ENCODE data around the gene DSCAML1. TPM values are rescaled to one million over a fixed set of nuclear protein-coding genes. Genes with fewer than 3 reads are reported as not detected.

Gene DSCAML1
- total and polyA plus RNA-seq, 10 of the 15 experiments (the other 5 are each of a cell fraction or from before 2014, with no cell fraction given) = 0.03 to 0.18 (median 0.06) TPM; not detected in 1

DNA sequence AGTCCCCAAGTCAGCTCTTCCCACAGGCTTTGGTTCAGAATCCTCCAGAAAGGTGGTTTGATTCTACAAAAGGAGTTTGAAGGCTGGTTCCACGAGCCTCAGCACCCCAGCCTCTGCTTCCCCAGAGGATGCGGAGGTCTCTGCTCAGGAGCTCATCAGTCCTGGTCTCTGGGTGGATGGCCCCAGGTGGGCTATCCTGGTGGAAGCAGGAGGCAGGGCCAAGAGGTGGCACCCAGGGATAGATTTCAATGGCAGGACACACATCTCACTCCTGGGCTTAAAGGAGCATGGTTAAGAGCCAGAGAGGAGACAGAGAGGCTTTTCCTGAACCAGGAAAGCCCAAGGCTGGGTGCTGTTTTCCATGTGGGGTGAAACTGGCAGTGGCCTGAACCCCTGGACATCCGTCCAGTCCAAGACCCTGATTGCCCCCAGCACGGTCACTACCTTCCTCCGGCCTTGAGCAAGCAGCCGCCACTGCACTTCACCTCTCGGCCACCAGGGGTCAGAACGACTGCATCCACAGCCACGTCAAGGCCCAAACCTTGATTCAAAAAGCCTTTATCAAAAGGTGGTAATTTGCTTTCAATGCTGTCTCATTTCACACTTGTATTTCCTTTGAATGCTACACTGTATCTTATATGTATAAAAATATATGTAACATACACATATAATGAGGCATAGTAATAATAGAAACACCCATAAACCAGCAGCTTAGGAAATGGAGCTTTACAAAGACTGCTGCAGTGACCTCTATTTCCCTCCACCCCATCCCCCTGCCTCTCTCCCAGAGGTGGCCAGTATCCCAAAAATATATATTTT, 46.9 kb upstream of the DSCAML1 start:
- Histone ChIP-seq H3K4me2 (ENCODE audit: control insufficient read depth, insufficient read depth) (no peak overlapping the region), H3K4me1 (ENCODE audit: control insufficient read depth, insufficient read depth, low read length) (no peaks in the 10 kb centered on the region; the same call in 1 of the 2 replicates), H3K9ac (ENCODE audit: control insufficient read depth, insufficient read depth, low read length) (no peak overlapping the region), H3K36me3 (ENCODE audit: control insufficient read depth in 2 of 2, insufficient read depth in 2 of 2, low read length in 1 of 2) (no peaks in the 10 kb centered on the region), H2AFZ (ENCODE audit: control insufficient read depth, low read depth, low read length) (no peak overlapping the region), H4K20me1 (ENCODE audit: control insufficient read depth, insufficient read depth) (no peaks in the 10 kb centered on the region), H3K9me3 (replicated peaks; ENCODE audit: control insufficient read depth, insufficient read depth, low read length) (no peaks in the 10 kb centered on the region), H3K27me3 (replicated peaks in 1 of 2; ENCODE audit: control insufficient read depth in 2 of 2, insufficient read depth in 2 of 2, low read length in 1 of 2) (no peaks in the 10 kb centered on the region), H3K4me3 (no peak overlapping the region), H3K27ac (ENCODE audit: control insufficient read depth, insufficient read depth) (no peak overlapping the region), H3K79me2 (ENCODE audit: control insufficient read depth, insufficient read depth, low read length) (no peaks in the 10 kb centered on the region)
- WGBS (ENCODE audit: insufficient coverage, insufficient replicate concordance, low lambda C conversion rate, missing lambda C conversion rate) = 21% methylated on average over 9 of the region's 9 CpGs
- BruUV-seq (replicated peaks) = no TSS peak
- ChIA-PET SMC1A (ENCODE audit: uncharacterized antibody, unreplicated experiment) (interaction anchor here (0.8 to 7.9 kb wide), 17 partner anchors 9 to 209 kb away, joined by 3 to 163 read pairs (median 6); partner anchors contain the start of gene FXYD2), POLR2A (interaction anchor here (1.6 kb wide), 1 partner anchor 29 kb away, joined by 7 read pairs; no protein-coding TSS in a partner anchor), CTCF (interaction anchor here (0.7 to 5.9 kb wide), 30 partner anchors 10 to 417 kb away, joined by 3 to 238 read pairs (median 8); partner anchors contain the start of gene FXYD2), RAD21 (ENCODE audit: unreplicated experiment) (interaction anchor here (0.8 to 7.2 kb wide), 13 partner anchors 12 to 210 kb away, joined by 3 to 135 read pairs (median 9); partner anchors contain the start of genes FXYD2 and IL10RA)
- FAIRE-seq (peak; percentile 84), DNase-seq (ENCODE audit: low read depth, low spot score) (no peak), ATAC-seq (peak; percentile 89)
- in situ Hi-C loops (cut with MboI) = loop anchor here (5.0 kb wide), 2 partner anchors 103 to 213 kb away; no protein-coding TSS in a partner anchor
- intact Hi-C loops (cut with micrococcal nuclease; ENCODE audit: unreplicated experiment) = loop anchor here (1.0 kb wide), 3 partner anchors 21 to 209 kb away; no protein-coding TSS in a partner anchor
- no peak for TF ChIP-seq SP1 (IDR thresholded peaks at IDR 0.05; ENCODE audit: low read depth, low read length)
- 0 out of 2 replicates have a peak, but pooled peaks have one; percentile 37 for TF ChIP-seq ZNF24 (IDR thresholded peaks at IDR 0.05)
- TF ChIP-seq CREM (IDR thresholded peaks at IDR 0.05; ENCODE audit: low read depth) = no peak
- no peak for TF ChIP-seq EP300 (IDR thresholded peaks at IDR 0.05; ENCODE audit: borderline replicate concordance in 1 of 2, control insufficient read depth in 1 of 2, low read depth in 2 of 2, low read length in 2 of 2)
- TF ChIP-seq YY1 (IDR thresholded peaks at IDR 0.05; ENCODE audit: low read depth, low read length) = peak; percentile 79
- TF ChIP-seq CEBPB (IDR thresholded peaks at IDR 0.05; ENCODE audit: borderline replicate concordance in 1 of 2, low read depth in 2 of 2, low read length in 2 of 2) = no peak
- 0 out of 2 replicates have a peak, but pooled peaks have one; percentile 13 for TF ChIP-seq IRF4 (IDR thresholded peaks at IDR 0.05; ENCODE audit: low read depth, low read length)
- no peak for TF ChIP-seq STAT1 (conservative IDR thresholded peaks at IDR 0.05)
- TF ChIP-seq WRNIP1 (IDR thresholded peaks at IDR 0.05; ENCODE audit: borderline replicate concordance, low read depth, low read length) = 0 out of 2 replicates have a peak, but pooled peaks have one; percentile 64
- TF ChIP-seq SREBF2 (IDR thresholded peaks at IDR 0.05; ENCODE audit: low read length) = no peak
- TF ChIP-seq, protein P1, sequence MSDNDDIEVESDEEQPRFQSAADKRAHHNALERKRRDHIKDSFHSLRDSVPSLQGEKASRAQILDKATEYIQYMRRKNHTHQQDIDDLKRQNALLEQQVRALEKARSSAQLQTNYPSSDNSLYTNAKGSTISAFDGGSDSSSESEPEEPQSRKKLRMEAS (IDR thresholded peaks at IDR 0.05; ENCODE audit: low read depth, low read length) = no peak
- TF ChIP-seq POLR2AphosphoS2 (IDR thresholded peaks at IDR 0.05; ENCODE audit: low read depth, low read length) = no peak
- TF ChIP-seq POU2F2 (IDR thresholded peaks at IDR 0.05; ENCODE audit: borderline replicate concordance, low read depth, low read length) = no peak
- peak; percentile 13 to 31; a peak in 1 of 4 replicates for TF ChIP-seq BHLHE40 (IDR thresholded peaks at IDR 0.05; ENCODE audit: borderline replicate concordance in 1 of 2, low read depth in 2 of 2, low read length in 1 of 2)
- TF ChIP-seq, protein P2, sequence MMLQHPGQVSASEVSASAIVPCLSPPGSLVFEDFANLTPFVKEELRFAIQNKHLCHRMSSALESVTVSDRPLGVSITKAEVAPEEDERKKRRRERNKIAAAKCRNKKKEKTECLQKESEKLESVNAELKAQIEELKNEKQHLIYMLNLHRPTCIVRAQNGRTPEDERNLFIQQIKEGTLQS (IDR thresholded peaks at IDR 0.05; ENCODE audit: borderline replicate concordance, extremely low read depth, low read depth, low read length) = no peak
- no peak for TF ChIP-seq BMI1 (IDR thresholded peaks at IDR 0.05; ENCODE audit: borderline replicate concordance)
- TF ChIP-seq RELA (IDR thresholded peaks at IDR 0.05; ENCODE audit: borderline replicate concordance, partially characterized antibody) = no peak
- TF ChIP-seq, protein P3, sequence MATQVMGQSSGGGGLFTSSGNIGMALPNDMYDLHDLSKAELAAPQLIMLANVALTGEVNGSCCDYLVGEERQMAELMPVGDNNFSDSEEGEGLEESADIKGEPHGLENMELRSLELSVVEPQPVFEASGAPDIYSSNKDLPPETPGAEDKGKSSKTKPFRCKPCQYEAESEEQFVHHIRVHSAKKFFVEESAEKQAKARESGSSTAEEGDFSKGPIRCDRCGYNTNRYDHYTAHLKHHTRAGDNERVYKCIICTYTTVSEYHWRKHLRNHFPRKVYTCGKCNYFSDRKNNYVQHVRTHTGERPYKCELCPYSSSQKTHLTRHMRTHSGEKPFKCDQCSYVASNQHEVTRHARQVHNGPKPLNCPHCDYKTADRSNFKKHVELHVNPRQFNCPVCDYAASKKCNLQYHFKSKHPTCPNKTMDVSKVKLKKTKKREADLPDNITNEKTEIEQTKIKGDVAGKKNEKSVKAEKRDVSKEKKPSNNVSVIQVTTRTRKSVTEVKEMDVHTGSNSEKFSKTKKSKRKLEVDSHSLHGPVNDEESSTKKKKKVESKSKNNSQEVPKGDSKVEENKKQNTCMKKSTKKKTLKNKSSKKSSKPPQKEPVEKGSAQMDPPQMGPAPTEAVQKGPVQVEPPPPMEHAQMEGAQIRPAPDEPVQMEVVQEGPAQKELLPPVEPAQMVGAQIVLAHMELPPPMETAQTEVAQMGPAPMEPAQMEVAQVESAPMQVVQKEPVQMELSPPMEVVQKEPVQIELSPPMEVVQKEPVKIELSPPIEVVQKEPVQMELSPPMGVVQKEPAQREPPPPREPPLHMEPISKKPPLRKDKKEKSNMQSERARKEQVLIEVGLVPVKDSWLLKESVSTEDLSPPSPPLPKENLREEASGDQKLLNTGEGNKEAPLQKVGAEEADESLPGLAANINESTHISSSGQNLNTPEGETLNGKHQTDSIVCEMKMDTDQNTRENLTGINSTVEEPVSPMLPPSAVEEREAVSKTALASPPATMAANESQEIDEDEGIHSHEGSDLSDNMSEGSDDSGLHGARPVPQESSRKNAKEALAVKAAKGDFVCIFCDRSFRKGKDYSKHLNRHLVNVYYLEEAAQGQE (IDR thresholded peaks at IDR 0.05; ENCODE audit: low read depth, low read length) = no peak
- no peak for TF ChIP-seq MYB (IDR thresholded peaks at IDR 0.05; ENCODE audit: borderline replicate concordance, low read depth, low read length)

All from GM12878 (cell line).